ENCODE results near the gene FOXN3. TPM values are rescaled to one million over a fixed set of nuclear protein-coding genes. Genes with fewer than 3 reads are reported as not detected.

FOXN3 gene
- total RNA-seq, 4 donors from 2014 or later = 27.4 to 91.4 (median 39.2) TPM

DNA sequence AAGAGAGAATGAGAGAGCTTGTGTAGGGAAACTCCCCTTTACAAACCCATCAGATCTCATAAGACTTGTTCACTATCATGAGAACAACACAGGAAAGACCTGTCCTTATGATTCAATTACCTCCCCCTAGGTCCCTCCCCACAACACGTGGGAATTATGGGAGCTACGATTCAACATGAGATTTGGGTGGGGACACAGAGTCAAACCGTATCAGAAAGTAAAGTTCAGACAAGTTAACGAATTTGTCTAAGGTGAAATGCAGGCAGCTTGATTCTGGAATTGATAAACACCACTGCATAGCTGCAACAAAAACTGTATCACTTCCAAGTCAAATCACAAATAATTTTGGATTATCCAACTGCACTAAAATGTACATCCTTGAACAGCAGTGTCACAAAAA, 47.4 kb downstream of the FOXN3 start:
- TF ChIP-seq POLR2A (IDR thresholded peaks at IDR 0.05) = no peak
- TF ChIP-seq, protein P1, sequence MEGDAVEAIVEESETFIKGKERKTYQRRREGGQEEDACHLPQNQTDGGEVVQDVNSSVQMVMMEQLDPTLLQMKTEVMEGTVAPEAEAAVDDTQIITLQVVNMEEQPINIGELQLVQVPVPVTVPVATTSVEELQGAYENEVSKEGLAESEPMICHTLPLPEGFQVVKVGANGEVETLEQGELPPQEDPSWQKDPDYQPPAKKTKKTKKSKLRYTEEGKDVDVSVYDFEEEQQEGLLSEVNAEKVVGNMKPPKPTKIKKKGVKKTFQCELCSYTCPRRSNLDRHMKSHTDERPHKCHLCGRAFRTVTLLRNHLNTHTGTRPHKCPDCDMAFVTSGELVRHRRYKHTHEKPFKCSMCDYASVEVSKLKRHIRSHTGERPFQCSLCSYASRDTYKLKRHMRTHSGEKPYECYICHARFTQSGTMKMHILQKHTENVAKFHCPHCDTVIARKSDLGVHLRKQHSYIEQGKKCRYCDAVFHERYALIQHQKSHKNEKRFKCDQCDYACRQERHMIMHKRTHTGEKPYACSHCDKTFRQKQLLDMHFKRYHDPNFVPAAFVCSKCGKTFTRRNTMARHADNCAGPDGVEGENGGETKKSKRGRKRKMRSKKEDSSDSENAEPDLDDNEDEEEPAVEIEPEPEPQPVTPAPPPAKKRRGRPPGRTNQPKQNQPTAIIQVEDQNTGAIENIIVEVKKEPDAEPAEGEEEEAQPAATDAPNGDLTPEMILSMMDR (IDR thresholded peaks at IDR 0.05) = no peak
- no peak for DNase-seq
- intact Hi-C loops (cut with DNase I) = no loop called here
- H3K27ac ChIP-seq = peak overlapping the region in 1 of 4 donors; percentile 22
- no peaks in the 10 kb centered on the region for H3K9me3 ChIP-seq
- whole genome bisulfite sequencing, 2 donors = 69 to 71% methylated on average over 4 of the region's 4 CpGs
- peaks cover 0 to 84% (median 9%) of the 10 kb centered on the region in 3 donors for H3K4me1 ChIP-seq
- no peaks in the 10 kb centered on the region for H3K27me3 ChIP-seq
- no peaks in the 10 kb centered on the region for H3K36me3 ChIP-seq
- H3K4me3 ChIP-seq = no peak overlapping the region

DNA sequence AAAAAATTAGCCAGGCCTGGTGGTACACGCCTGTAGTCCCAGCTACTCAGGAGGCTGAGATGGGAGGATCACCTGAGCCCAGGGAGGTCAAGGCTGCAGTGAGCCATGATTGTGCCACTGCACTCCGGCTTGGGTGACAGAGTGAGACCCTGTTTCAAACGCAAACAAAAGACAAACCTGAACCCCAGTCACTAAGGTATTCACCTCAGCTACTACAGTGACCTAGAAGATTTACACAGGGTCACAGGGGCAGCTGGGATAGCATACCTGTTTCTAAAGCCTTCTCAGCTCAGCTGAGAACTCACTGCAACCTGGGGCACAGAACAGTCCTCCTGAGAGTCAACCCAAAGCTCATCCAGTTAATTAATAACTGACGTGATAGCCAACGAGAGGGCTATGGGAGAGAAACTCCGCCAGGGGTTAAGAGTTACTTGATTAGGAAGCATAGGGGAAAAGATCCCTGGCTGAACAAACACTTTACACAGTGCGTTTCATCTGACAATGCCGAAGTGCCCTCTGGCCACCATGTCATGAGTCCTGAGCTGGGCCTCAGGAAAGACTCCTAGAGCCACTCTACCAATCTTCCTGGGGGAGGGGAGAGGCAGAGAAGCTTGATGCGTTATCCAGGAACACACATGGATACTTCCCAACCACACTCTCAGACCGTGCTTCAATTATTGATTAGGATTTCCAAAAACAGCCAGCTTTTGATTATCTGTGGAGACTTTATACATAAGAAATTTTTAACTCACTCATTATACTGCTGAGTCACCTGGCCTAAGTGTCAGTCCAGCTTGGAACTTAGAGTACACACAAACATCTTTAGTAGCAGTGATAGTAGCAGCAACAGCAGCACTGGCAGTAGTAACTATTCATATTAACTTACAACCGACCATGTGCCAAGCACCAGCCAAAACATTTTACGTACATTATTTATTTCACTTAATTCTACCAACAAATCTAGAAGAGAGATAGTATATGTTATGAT, 48.2 kb downstream of the FOXN3 start:
- H3K9me3 ChIP-seq = no peaks in the 10 kb centered on the region
- no peak overlapping the region for H3K4me3 ChIP-seq
- H3K36me3 ChIP-seq = no peaks in the 10 kb centered on the region
- H3K4me1 ChIP-seq = peaks cover 0 to 93% (median 16%) of the 10 kb centered on the region in 3 donors
- WGBS, 2 donors = 93% methylated on average over 10 to 11 of the region's 12 CpGs
- no peaks in the 10 kb centered on the region for H3K27me3 ChIP-seq
- DNase-seq = no peak
- peak overlapping the region in 1 of 4 donors; percentile 22 for H3K27ac ChIP-seq
- TF ChIP-seq, protein P1 (IDR thresholded peaks at IDR 0.05) = no peak
- TF ChIP-seq POLR2A (IDR thresholded peaks at IDR 0.05) = no peak
- intact Hi-C loops (cut with DNase I) = no loop called here

DNA sequence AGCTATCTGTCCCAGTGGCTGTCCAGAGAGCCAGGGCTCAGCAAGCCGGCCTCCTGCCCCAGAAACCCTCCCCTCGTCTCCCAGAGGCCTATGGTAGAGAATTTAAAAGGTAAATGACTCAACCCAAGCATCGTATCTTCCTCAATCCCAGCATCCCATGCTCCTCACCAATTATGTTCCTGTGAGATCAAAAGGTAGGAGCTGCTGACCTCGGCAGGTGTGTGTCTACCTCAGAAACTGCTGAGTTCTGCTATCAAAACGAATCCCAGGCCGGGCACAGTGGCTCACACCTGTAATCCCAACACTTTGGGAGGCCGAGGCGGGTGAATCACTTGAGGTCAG, 49.3 kb downstream of the FOXN3 start:
- H3K36me3 ChIP-seq = no peaks in the 10 kb centered on the region
- H3K27me3 ChIP-seq = no peaks in the 10 kb centered on the region
- no peak overlapping the region for H3K4me3 ChIP-seq
- H3K9me3 ChIP-seq = no peaks in the 10 kb centered on the region
- no peak overlapping the region for H3K27ac ChIP-seq
- peaks cover 0 to 92% (median 21%) of the 10 kb centered on the region in 3 donors for H3K4me1 ChIP-seq
- WGBS, 2 donors = 73 to 75% methylated on average over 2 to 7 of the region's 8 CpGs
- no peak for DNase-seq
- TF ChIP-seq POLR2A (IDR thresholded peaks at IDR 0.05) = no peak
- TF ChIP-seq, protein P1 (IDR thresholded peaks at IDR 0.05) = no peak
- intact Hi-C loops (cut with DNase I) = no loop called here

DNA sequence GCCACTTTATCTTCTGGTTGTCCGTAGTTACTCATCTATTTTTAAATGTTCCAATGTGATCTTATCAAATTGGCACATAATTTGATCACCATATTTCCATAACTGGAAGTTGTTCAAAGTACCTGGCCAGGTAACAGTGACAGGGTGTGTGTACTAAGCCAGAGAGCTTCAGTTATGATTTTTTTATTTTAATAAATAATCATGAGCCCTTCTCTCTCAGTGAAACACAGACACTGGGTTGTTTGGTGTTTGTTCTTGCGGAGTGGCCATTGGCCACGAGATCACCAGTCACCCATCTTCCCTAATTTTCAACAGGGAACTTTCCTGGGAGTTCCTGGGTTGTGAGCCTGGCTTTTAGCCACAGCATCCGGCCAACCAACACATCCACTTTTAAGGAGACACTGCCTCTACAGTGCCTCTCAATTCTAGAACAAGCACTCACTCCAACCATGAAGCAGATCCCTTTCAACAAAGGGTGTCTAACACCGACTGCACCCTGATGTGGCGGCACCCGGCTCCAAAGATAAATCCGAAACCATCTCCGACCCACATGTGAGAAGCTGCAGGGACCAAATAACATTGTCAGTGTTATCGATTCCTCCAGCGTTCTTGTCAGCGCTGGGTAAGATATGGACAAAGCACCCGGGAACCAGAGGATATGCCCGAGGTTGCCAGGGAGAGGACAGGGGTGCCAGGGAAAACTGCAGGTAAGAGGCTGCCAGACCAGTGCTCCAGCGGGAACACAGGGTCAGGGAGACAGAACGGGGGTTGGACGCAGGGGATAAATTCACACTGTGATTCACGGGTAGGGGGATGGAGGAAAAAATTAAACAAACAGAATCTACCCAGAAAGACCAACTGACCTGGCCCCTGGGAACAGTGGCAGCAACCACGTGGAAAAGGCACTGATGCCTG, 49.9 kb downstream of the FOXN3 start:
- Histone ChIP-seq H3K27ac (peak overlapping the region in 2 of 4 donors; percentile 4 to 11), H3K9me3 (no peaks in the 10 kb centered on the region), H3K4me3 (no peak overlapping the region), H3K36me3 (no peaks in the 10 kb centered on the region), H3K4me1 (peaks cover 0 to 88% (median 22%) of the 10 kb centered on the region in 3 donors), H3K27me3 (no peaks in the 10 kb centered on the region)
- intact Hi-C loops (cut with DNase I) = no loop called here
- TF ChIP-seq, protein P1 (IDR thresholded peaks at IDR 0.05) = no peak
- TF ChIP-seq POLR2A (IDR thresholded peaks at IDR 0.05) = no peak
- 75 to 77% methylated on average over 15 to 18 of the region's 19 CpGs for WGBS, 2 donors
- no peak for DNase-seq
